Anterior cingulate cortex (tissue), 58 donors: ENCODE data around the gene CDH23.

Experiments
- DNase-seq, 58 donors: peaks; one replicate each; lab custom pipeline; 2025; lab: John Stamatoyannopoulos, UW

CDH23 gene

DNA sequence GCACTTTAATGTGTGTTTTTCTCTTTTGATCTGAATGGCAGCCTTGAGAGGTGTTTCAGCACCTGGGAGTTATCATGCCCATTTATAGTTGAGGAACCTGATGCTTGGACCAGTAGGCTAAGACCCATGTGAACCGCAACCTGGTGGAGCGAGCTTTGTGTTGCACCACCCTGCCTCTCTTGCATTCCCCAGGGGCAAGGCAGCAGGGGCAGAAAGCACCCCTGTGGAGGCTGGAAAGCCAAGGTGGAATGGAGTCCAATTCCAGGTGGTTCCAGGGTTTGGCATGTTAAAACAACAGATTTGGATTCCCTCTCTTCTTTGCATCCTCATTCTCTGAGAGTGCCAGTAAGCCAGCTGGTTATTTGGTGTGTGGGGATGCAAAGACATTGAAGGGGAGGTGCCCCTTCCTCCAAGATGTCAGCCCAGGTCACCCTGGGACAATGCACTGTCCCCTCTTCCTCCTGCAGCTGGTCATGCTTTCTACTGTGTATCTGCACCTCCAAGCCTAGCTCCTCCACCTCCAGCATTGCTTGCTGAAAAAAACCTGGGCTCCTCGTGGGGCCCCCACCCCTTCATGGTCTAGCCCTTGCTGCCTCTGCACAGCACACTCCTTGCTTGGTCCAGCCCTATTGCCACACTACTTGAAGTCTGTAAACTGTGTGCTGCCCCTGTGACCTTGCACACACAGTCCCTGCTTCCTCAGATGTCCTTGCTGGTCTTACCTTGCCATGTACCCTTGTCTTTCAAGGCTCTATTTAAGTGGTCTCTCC is 5.6 kb upstream of the CDH23 start:
- no peak for DNase-seq

DNA sequence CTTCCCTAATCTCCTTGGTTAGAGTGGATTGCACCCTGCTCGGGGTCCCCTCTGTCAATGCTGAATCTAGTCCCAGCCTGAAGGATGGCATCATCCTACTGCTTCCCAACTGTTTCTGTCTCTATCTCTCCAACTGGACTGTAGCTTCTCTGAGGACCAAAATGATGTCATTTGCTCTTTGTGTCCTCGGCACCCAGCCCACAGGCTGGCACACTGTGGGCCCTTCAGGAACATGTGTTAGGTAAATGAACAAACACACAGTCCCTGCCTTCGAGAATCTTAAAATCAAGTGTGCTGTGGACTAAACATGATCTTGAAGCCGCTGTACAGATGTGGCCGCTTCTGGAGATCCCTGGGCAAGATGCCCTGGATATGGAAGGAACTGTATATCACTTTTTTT is 5.0 kb upstream of the CDH23 start:
- DNase-seq, result peak in 4 of 58 donors; percentile 9 to 39 (median 29)

DNA sequence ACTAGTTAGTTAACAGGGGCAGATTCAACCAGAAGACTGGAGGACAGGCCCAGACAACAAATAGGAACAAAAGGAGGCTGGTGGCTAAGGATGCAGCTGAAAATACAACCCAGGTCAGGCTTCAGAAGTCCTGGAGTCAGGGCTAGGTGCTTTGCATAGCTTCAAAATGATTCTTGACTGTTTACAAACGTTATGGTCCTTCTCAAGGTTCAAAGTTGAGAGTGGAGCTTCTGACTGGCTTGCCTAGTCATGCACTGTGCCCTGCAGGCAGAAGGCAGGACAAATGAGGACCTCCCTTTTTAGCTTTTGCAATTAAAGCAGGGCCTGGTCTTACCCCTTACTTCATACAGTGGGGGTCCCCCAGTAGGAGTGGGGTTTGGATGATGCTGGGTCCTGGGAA is 4.4 kb upstream of the CDH23 start:
- DNase-seq, result no peak

DNA sequence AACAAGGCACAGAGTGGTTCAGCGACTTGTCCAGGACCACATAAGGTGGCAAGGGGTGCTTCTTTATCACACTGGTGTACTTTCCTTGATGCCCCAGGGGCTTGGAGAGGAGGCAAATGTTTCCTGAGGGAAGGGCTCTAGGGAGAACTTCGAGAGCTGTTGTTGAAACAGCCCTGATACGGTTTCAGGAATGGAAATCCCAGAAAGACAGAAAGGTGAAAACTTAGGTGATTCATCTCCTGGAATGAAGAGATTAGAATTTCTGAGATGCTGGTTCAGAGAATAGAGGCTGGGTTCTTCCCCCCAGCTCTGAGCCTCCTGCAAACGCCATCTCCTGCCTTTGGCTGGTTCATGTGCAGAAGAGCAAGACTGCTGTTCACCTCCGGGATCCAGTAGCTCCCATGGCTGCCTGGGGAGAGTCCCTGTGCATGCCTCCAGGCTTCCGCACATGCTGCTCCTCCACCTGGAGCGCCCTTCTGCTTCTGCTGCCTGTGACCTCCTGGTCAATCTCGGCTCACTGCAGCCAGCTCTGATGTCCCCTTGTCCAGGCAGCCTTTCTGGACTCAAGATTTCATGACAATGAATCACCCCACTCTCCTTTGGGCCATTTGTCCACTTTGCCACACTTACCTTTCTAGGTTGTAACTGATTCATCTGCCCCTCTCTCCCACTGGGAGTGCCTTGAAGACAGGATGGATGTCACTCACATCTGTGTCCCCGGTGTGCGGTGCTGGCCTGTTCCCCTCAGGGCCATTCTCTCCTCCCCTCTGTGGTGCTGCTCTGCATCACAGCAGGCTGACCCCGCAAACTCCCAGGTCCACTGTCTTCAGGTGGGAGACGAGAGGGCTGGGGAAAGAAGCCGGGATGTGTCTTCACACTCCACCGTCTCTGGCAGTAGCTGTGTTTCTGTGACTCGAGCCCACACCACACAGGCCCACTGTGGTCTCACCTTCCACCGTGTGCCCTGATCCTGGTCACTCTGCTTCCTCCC is 3.6 kb upstream of the CDH23 start:
- no peak for DNase-seq

DNA sequence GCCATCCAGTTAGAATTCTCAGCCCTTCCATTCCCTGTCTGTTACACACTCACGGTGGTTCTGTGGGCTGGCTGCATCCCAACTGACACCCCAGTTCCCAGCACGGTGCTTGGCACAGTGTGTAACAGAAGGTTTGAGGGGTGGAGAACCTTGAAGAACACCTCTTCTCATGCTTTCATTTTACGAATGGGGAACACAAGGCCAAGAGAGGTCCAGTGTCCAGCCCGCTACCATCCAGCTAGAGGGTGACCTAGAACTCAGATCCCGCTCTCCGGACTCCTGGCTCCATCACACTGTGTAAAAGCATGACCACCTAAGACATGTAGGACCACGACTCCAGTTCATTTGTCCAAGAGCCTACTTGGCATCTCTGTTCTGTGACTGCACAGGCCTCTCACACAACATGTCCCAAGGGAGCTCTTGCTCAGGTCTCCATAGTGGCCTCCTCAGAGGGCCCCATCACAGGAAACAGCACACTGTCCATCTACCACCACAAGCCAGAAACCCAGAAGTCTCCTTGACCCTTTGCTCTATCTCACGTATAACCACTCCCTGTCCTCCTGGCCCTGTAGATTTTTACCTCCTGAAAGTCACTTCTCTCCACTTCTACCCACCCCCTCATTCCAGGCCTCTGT is 2.8 kb upstream of the CDH23 start:
- DNase-seq, result no peak

DNA sequence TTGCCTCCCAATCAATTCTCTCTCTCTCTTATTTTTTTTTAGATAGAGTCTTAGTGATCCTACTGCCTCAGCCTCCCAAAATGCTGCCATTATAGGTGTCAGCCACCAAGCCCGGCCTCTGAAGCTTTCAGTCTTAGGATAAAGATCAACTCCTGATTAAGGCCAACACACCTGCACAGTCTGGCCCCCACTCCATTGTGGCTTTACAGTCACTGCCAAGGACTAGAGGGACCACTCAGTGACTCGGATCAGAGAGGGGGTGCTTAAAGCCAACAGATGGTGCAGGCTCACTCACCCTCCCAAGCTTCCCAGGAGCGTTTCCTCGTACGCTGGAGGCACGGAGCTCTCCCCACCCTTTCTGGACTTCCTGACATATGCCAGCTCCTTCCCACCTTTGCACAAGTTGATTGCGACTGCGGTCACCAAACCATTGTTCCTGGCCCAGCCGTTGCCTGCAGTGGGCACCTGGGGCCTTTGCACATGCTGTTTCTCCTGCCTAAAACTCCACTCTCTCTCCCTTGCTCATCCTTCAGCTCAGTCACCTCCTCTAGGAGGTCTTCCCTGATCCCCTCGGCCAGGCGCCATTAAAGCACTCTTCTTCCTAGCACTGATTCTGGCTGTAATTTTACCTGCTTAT is 1.7 kb upstream of the CDH23 start:
- DNase-seq, result no peak

DNA sequence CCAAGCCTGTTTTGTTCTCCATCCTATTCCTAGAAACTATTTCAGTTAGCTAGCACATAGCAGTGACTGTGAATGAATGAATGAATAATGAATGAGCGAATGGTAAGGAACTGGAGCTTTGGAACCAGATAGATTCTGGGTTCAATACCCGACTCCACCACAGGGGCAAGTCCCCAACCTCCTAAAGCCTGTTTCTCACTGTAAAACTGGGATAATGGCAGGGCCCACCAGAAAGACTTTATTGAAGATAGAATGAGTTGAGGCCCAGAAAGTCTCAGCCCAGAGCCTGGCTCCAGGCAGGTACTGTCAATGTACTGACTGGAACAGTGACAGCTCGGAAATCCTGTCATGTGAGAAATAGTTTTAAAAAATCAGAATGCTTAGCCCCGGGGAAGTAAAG is 1.1 kb upstream of the CDH23 start:
- no peak for DNase-seq

DNA sequence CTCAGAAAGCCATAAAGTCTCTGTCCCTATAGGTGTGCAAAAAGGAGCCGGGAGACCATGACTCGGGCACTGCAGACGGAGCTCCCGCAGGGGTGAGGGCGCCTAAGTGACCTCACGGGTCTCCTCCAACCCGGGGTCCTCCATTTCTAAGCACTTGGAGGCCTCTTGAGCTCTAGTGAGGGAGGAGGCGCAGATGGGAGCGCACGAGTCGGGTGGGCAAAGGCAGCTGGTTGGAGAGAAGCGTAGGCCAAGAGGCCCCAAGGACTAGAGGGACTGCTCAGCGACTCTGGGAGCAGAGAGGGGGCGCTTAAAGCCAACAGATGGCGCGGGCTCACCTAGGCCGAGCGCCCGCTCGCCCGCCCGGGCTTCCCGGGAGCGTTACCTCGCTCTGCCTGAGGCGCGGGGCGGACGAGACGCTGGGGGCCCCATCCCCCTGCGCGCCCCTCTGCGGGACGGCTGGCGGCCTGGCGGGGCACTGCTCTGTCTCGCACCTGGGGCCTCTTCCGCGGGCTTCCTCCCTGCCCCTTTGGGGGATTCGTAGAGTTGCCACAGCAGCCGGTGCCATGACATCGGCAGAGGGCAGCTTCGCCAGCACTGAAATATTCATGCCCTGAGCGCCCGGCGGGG is 523 bp upstream of the CDH23 start:
- peak in 19 of 58 donors; percentile 13 to 63 (median 32) for DNase-seq

DNA sequence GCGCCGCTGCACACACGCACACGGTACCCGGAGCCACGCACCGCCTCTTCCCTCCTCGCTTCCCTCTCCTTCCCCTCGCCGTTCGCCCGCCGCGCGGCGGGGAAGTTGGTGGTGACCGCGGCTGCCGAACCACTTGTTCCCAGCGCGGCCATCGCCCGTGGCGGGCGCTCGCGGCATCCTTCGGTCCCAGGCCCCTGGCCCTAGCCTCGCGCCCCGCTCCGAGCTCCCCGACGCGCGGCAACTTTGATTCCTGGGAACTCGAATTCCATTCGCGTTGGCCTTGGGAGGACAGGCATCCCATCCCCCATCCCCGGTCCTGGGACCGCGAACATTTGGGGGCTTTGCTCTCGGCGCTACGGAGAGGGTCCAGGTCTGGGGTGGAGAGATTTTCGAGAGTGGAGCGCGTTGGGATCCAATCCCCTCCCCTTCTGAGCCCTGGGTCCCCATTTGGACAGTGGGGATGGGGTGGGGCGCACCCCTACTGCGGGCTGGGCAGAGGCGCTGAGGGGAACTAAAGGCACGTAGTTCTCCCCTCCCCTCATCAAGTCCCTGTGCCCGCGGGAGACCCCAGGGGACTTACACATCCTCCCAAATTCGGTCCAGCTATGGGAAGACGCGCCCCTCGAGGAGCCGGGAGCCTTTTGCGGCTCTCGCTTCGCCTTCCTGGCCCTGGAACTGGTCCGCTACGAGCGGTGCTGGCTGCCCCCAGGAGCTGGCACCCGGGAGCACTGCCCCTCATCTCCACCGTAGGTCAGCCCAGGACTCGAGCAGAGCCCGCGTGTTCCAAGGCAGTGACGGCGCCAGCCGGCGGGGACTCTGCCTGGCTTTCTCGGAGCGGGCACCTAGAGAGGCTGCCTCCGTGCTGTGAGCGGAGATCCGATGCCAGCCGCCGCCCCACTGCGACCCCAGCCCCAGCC is 834 bp downstream of the CDH23 start:
- DNase-seq, result peak in 1 of 58 donors; percentile 11

DNA sequence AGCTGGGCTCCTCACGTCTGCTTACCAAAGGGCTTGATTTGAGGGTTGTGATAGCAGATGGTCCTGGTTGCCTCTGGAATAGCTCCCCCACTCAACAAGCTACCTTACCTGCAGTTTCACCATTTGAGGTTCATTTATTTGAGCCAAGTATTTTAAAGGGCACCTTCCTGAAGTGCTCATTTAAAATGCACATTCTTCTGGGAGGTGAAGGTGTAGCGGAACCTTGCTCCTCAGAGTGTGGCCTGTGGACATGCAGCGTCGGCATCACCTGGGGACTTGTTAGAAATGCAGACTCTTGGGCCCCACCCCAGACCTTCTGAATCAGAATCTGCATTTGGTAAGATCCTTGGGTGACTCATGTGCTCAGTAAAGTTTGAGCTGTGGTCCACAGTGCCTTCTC is 2.3 kb downstream of the CDH23 start:
- DNase-seq, result no peak

DNA sequence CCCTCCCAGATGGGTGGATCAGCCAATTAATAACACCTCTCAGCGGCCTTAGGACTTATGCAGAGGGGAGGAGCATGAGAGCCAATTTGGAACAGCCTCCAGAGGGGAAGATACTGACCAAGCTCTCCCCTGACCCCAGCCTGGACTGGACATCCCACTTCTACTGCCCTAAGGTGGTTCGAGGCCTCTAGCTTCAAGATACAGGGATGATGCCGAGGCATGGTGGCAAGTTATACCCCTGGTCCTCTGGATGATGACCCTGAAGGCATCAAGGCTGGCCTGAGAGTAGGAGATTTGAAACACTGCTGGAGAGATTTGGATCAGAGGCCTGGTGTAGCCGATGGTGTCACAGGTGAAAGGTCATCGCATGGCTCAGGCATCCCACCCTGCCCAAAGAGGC is 3.2 kb downstream of the CDH23 start:
- no peak for DNase-seq

DNA sequence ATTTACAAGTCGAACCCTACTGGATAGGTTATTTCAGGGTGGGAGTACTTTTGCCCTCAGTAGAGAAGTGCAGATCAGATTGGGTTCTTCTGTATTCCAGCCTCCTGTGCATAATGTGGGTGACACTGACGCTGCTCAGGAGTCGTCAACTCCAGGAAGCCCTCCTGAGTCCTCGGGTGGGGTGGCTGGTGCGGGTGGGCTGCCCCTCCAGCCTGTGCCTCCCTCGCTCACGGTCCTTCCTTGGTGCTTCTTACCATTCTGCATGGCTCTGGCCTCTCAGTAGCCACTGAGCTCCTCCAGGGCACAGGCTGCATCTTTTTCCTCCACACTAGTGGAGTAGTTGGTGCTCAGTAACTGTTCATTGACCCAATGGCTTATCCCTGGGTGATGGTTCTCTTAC is 4.3 kb downstream of the CDH23 start:
- no peak for DNase-seq

DNA sequence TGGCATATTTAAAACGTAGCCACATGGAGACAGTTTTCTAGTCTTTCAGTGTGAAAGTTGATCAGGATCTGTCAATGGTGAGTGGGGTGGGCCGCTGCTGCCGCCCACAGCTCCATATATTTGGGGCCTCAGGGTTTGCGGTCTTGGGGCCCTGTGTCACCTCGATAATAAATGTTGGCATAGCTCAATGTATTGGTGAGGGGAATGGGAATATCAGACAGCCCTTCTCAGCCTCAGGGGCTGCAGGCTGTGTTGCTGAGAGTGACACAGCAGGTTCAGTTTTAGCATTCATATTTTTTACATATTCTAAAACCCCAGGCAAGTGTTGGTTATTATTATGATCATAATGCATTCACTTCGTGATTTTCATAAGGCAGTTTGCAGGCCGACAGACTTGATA is 5.3 kb downstream of the CDH23 start:
- DNase-seq, result no peak

DNA sequence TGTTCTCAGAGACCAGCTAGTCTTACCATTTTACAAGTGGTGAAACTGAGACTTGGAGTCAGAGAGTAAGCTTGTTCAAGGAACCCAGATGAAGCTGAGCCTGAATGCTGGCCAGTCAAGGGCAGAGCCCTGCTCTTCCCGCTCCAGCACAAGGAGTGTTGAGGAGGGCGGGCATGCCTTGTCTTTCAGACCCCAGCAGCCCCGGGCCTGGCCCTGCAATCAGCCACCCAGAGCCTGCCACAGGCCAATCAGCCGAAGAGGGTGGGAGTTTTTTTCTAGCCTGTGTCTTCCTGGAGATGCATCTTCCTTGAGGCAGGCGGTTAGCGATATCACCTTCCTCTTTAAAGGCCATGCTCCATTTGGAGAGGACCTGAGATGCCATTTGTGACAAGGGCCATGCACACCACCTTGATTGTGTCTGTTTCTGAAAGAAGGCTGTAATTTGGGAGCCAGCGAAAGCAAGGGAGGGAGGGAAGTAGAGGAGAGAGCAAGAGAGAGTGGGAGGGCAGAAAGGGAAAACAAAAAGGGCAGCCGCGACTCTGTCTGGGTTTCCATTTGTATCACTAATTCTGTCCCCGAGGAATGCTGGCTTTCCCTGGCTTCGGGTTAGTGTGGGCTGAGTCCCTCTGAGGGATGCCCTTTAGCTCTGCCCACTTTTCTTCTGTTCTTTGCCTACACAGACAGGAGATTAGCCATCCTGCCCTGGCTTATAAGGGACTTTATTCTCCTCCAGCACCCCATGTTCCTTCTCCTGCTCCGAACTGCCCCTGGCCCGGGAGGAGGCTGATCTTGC is 8.0 kb downstream of the CDH23 start:
- no peak for DNase-seq

DNA sequence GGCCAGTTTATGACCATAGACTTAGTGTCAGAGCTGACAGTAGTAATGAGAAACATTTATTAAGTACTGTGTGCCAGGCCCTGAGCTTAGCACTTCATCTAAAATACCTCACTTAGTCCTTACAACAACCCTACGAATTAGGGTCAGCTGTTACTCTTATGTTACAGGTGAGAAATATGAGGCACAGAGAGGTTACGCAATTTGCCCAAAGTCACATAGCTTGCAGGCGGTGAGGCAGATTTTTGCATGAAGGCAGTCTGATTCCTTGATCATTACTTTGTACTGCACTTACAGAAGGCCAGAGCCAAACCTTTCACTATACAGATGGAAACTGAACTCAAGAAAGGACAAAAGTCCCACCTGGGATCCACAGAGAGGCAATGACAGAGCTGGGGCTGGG is 10.2 kb downstream of the CDH23 start:
- DNase-seq, result no peak

DNA sequence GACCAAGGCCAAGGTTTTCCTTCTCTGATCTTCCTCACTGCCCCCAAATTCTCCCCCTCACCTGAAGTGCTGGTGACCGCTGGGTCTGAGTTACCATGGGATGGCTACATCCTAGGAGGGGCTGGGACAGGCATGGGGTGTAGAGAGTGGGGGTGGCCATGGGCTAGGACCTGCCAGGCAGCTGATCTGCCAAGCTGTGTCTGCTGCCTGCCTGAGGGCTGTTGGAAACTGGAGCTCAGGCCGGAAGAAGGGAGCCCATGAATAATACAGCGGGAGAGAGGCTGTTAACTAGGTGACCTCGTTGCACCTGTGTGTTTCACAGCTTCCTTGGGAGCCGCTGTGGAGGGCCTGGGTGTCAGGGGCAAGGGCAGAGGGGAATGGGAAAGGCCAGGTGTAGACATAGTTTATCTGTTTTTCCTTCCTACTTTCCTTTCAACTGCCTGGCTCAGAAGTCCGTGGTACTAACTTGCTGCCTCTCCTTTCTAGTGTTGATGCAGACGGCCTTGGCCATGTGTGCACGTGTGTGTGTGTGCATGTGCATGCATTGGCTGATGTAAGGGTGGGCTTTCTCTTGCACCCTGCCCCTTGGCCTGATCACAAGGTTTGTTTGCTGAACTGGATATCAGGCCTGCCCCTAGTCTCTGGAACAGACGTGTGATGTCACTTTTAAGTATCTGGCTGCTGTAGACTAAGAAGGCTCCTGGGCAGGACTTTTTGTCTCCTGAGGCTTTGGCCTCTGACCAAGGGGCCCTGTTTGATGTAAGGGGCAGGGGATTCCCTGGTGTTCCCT is 11.9 kb downstream of the CDH23 start:
- no peak for DNase-seq

DNA sequence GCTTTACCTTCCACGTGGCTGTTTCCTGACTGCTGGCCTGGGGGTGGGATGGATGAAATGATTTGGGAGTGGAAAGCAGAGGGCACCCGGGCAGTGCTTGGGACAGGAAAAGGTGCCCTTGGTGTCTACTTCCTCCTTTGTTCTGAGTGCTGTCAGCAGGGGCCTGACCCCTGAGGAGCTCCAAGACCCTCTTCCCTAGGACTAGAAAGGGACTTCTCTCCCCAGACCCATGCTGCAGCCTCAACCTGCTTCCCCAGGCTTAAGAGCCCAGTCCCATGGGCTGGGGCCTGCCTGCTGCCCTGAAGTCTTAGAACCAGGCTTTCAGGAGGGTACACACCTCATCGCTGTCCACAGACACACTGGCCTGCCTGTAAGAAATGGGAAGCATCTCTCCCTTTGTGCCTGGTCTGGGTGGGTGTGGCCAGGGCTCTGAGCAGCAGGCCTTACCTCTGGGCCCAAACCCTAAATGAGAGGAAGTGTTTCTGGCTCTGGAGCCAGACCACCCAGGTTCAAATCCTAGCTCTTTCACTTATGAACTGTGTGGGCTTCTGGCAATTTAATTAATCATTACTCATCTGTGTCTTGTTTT is 12.9 kb downstream of the CDH23 start:
- no peak for DNase-seq
